ENCODE results near the gene LRMDA.

Gene LRMDA

GRCh38 chr10:75398200-75398691, 33.2 kb upstream of the LRMDA start:
- Histone ChIP-seq H3K9me3 (ENCODE audit: control insufficient read depth, low read length) (no peaks in the 10 kb centered on the region), H3K14ac (ENCODE audit: low read length in 2 of 2) (peak overlapping the region in 1 of 2 experiments; percentile 46), H3K27me3 (ENCODE audit: control insufficient read depth in 1 of 2, insufficient read depth in 1 of 2, low read length in 2 of 2) (peaks cover 0 to 41% of the 10 kb centered on the region in 2 experiments), H2AK5ac (ENCODE audit: low read length, severe bottlenecking) (no peak overlapping the region), H3K79me1 (replicated peaks; ENCODE audit: low read length, poor library complexity, severe bottlenecking) (peaks cover 6% of the 10 kb centered on the region), H3K23ac (ENCODE audit: low read length in 2 of 2) (peak overlapping the region in 1 of 2 experiments; percentile 16), H3K18ac (ENCODE audit: low read depth in 1 of 2, low read length in 2 of 2) (peak overlapping the region; percentile 93 to 98), H2BK120ac (ENCODE audit: low read depth, low read length) (no peak overlapping the region), H3K4me2 (ENCODE audit: low read length, poor library complexity, severe bottlenecking) (peak overlapping the region; percentile 58), H3K9ac (ENCODE audit: low read length) (peak overlapping the region; percentile 100), H4K8ac (ENCODE audit: low read length) (peak overlapping the region; percentile 29), H3K27ac (ENCODE audit: low read length, poor library complexity, severe bottlenecking) (no peak overlapping the region), H3K4ac (ENCODE audit: low read depth in 1 of 2, low read length in 2 of 2) (peak overlapping the region; percentile 66 to 89), H2AFZ (ENCODE audit: low read depth, low read length) (no peak overlapping the region), H2BK5ac (ENCODE audit: low read depth, low read length, poor library complexity, severe bottlenecking) (no peak overlapping the region), H4K91ac (ENCODE audit: low read length) (peak overlapping the region; percentile 65), H3K4me3 (ENCODE audit: insufficient read depth in 1 of 2, low read depth in 1 of 2, low read length in 2 of 2) (peak overlapping the region; percentile 76 to 97), H2BK15ac (ENCODE audit: low read depth, poor library complexity, severe bottlenecking) (no peak overlapping the region), H3K4me1 (ENCODE audit: control insufficient read depth, insufficient read depth, low read depth, low read length) (peaks cover 37% of the 10 kb centered on the region), H2BK12ac (ENCODE audit: low read length in 2 of 2) (peak overlapping the region in 1 of 2 experiments; percentile 79), H3K36me3 (ENCODE audit: control insufficient read depth in 1 of 2, insufficient read depth in 2 of 2, low read depth in 1 of 2, low read length in 2 of 2) (peaks cover 26% of the 10 kb centered on the region in 2 experiments)
- 15% methylated on average over 2 of the region's 17 CpGs for WGBS
- DNase-seq, result peak; percentile 33

GRCh38 chr10:75398692-75399460, 32.5 kb upstream of the LRMDA start:
- H3K27ac ChIP-seq (ENCODE audit: low read length, poor library complexity, severe bottlenecking), result no peak overlapping the region
- peak overlapping the region; percentile 70 for H4K8ac ChIP-seq (ENCODE audit: low read length)
- peak overlapping the region; percentile 89 to 94 for H3K4ac ChIP-seq (ENCODE audit: low read depth in 1 of 2, low read length in 2 of 2)
- H2BK5ac ChIP-seq (ENCODE audit: low read depth, low read length, poor library complexity, severe bottlenecking), result no peak overlapping the region
- H4K91ac ChIP-seq (ENCODE audit: low read length), result peak overlapping the region; percentile 87
- H3K14ac ChIP-seq (ENCODE audit: low read length in 2 of 2), result peak overlapping the region in 1 of 2 experiments; percentile 46
- H3K27me3 ChIP-seq (ENCODE audit: control insufficient read depth in 1 of 2, insufficient read depth in 1 of 2, low read length in 2 of 2), result peaks cover 0 to 44% of the 10 kb centered on the region in 2 experiments
- peak overlapping the region; percentile 95 for H2BK15ac ChIP-seq (ENCODE audit: low read depth, poor library complexity, severe bottlenecking)
- peak overlapping the region; percentile 79 for H2BK12ac ChIP-seq (ENCODE audit: low read length in 2 of 2)
- peak overlapping the region; percentile 58 for H3K4me2 ChIP-seq (ENCODE audit: low read length, poor library complexity, severe bottlenecking)
- WGBS, result under 1% methylated on average over 71 of the region's 76 CpGs
- H3K79me1 ChIP-seq (replicated peaks; ENCODE audit: low read length, poor library complexity, severe bottlenecking), result peaks cover 6% of the 10 kb centered on the region
- peak overlapping the region; percentile 76 to 97 for H3K4me3 ChIP-seq (ENCODE audit: insufficient read depth in 1 of 2, low read depth in 1 of 2, low read length in 2 of 2)
- peak overlapping the region; percentile 44 for H2BK120ac ChIP-seq (ENCODE audit: low read depth, low read length)
- peaks cover 23 to 26% of the 10 kb centered on the region in 2 experiments for H3K36me3 ChIP-seq (ENCODE audit: control insufficient read depth in 1 of 2, insufficient read depth in 2 of 2, low read depth in 1 of 2, low read length in 2 of 2)
- peaks cover 42% of the 10 kb centered on the region for H3K4me1 ChIP-seq (ENCODE audit: control insufficient read depth, insufficient read depth, low read depth, low read length)
- no peak overlapping the region for H2AFZ ChIP-seq (ENCODE audit: low read depth, low read length)
- H3K9me3 ChIP-seq (ENCODE audit: control insufficient read depth, low read length), result no peaks in the 10 kb centered on the region
- H2AK5ac ChIP-seq (ENCODE audit: low read length, severe bottlenecking), result no peak overlapping the region
- peak; percentile 55 for DNase-seq
- H3K9ac ChIP-seq (ENCODE audit: low read length), result peak overlapping the region; percentile 100
- peak overlapping the region in 1 of 2 experiments; percentile 83 for H3K23ac ChIP-seq (ENCODE audit: low read length in 2 of 2)
- H3K18ac ChIP-seq (ENCODE audit: low read depth in 1 of 2, low read length in 2 of 2), result peak overlapping the region; percentile 93 to 98

GRCh38 chr10:75399461-75400162, 31.8 kb upstream of the LRMDA start:
- Histone ChIP-seq H3K18ac (ENCODE audit: low read depth in 1 of 2, low read length in 2 of 2) (peak overlapping the region; percentile 93 to 98), H3K4me1 (ENCODE audit: control insufficient read depth, insufficient read depth, low read depth, low read length) (peaks cover 49% of the 10 kb centered on the region), H3K9ac (ENCODE audit: low read length) (peak overlapping the region; percentile 100), H3K23ac (ENCODE audit: low read length in 2 of 2) (peak overlapping the region; percentile 52 to 84), H3K4ac (ENCODE audit: low read depth in 1 of 2, low read length in 2 of 2) (peak overlapping the region; percentile 85 to 94), H3K27ac (ENCODE audit: low read length, poor library complexity, severe bottlenecking) (no peak overlapping the region), H3K27me3 (ENCODE audit: control insufficient read depth in 1 of 2, insufficient read depth in 1 of 2, low read length in 2 of 2) (peaks cover 0 to 44% of the 10 kb centered on the region in 2 experiments), H3K9me3 (ENCODE audit: control insufficient read depth, low read length) (no peaks in the 10 kb centered on the region), H4K8ac (ENCODE audit: low read length) (peak overlapping the region; percentile 66), H3K14ac (ENCODE audit: low read length in 2 of 2) (peak overlapping the region in 1 of 2 experiments; percentile 92), H2BK120ac (ENCODE audit: low read depth, low read length) (peak overlapping the region; percentile 95), H3K4me3 (ENCODE audit: insufficient read depth in 1 of 2, low read depth in 1 of 2, low read length in 2 of 2) (peak overlapping the region; percentile 76 to 97), H3K4me2 (ENCODE audit: low read length, poor library complexity, severe bottlenecking) (peak overlapping the region; percentile 87), H4K91ac (ENCODE audit: low read length) (peak overlapping the region; percentile 87), H2BK15ac (ENCODE audit: low read depth, poor library complexity, severe bottlenecking) (peak overlapping the region; percentile 95), H2BK12ac (ENCODE audit: low read length in 2 of 2) (peak overlapping the region; percentile 28 to 85), H2BK5ac (ENCODE audit: low read depth, low read length, poor library complexity, severe bottlenecking) (no peak overlapping the region), H2AK5ac (ENCODE audit: low read length, severe bottlenecking) (no peak overlapping the region), H3K79me1 (replicated peaks; ENCODE audit: low read length, poor library complexity, severe bottlenecking) (peaks cover 6% of the 10 kb centered on the region), H3K36me3 (ENCODE audit: control insufficient read depth in 1 of 2, insufficient read depth in 2 of 2, low read depth in 1 of 2, low read length in 2 of 2) (peaks cover 16 to 26% of the 10 kb centered on the region in 2 experiments), H2AFZ (ENCODE audit: low read depth, low read length) (no peak overlapping the region)
- DNase-seq, result peak; percentile 82
- WGBS, result under 1% methylated on average over 58 of the region's 71 CpGs

Data from mesenchymal stem cell (in vitro differentiated cells and primary cell).